Activated effector memory CD4-positive, alpha-beta T cell treated with Interleukin-2 at 50 U/mL for 16 hours (primary cell): ENCODE results near the gene KLHL41.
A peak's percentile ranks its signal among the peaks of the same experiment; 100 is the strongest.
"Not testable (repeated sequence)": the region's sequence is repeated elsewhere in the genome, so short reads cannot be mapped to it uniquely, and the experiment has no call there.

ENCODE experiments used
- DNase-seq: peaks from one replicate; pipeline ENCODE4 v3.0.0-alpha.2; 2020

The KLHL41 gene

GRCh38 chr2:169510496-169510895 lies 994 bp downstream of the KLHL41 start:
- no peak for DNase-seq

GRCh38 chr2:169511818-169512217 lies 2.3 kb downstream of the KLHL41 start:
- no peak for DNase-seq

- no peak for DNase-seq
Observed at GRCh38 chr2:169512525-169512924, 3.0 kb downstream of the KLHL41 start.

GRCh38 chr2:169513094-169513493 lies 3.6 kb downstream of the KLHL41 start:
- no peak for DNase-seq

GRCh38 chr2:169513926-169514325 lies 4.4 kb downstream of the KLHL41 start:
- DNase-seq = no peak

- DNase-seq = not testable (repeated sequence)
Observed at GRCh38 chr2:169514758-169515157, 5.3 kb downstream of the KLHL41 start.

GRCh38 chr2:169516488-169516995 lies 7.0 kb downstream of the KLHL41 start:
- DNase-seq = not testable (repeated sequence)

GRCh38 chr2:169520896-169521295 lies 11.4 kb downstream of the KLHL41 start:
- no peak for DNase-seq

- DNase-seq = no peak
Observed at GRCh38 chr2:169523681-169524080, 14.2 kb downstream of the KLHL41 start.

GRCh38 chr2:169525434-169525833 lies 15.9 kb downstream of the KLHL41 start:
- DNase-seq = no peak

- DNase-seq = no peak
Observed at GRCh38 chr2:169526451-169526850, 16.9 kb downstream of the KLHL41 start.

GRCh38 chr2:169528271-169528701 lies 18.8 kb downstream of the KLHL41 start:
- peak; percentile 52 for DNase-seq

- not testable (repeated sequence) for DNase-seq
Observed at GRCh38 chr2:169539460-169539859, 30.0 kb downstream of the KLHL41 start.

GRCh38 chr2:169540146-169540545 lies 30.6 kb downstream of the KLHL41 start:
- DNase-seq = no peak

- DNase-seq = no peak
Observed at GRCh38 chr2:169542433-169542832, 32.9 kb downstream of the KLHL41 start.

- no peak for DNase-seq
Observed at GRCh38 chr2:169546756-169547155, 37.3 kb downstream of the KLHL41 start.

- DNase-seq = no peak
Observed at GRCh38 chr2:169561364-169561763, 51.9 kb downstream of the KLHL41 start.

GRCh38 chr2:169562084-169562483 lies 52.6 kb downstream of the KLHL41 start:
- not testable (repeated sequence) for DNase-seq

GRCh38 chr2:169562519-169562918 lies 53.0 kb downstream of the KLHL41 start:
- no peak for DNase-seq

- no peak for DNase-seq
Observed at GRCh38 chr2:169565686-169566085, 56.2 kb downstream of the KLHL41 start.

- DNase-seq = no peak
Observed at GRCh38 chr2:169569948-169570347, 60.4 kb downstream of the KLHL41 start.

GRCh38 chr2:169570752-169571151 lies 61.2 kb downstream of the KLHL41 start:
- not testable (repeated sequence) for DNase-seq

- DNase-seq = no peak
Observed at GRCh38 chr2:169571571-169571970, 62.1 kb downstream of the KLHL41 start.

- DNase-seq = no peak
Observed at GRCh38 chr2:169572189-169572588, 62.7 kb downstream of the KLHL41 start.

- no peak for DNase-seq
Observed at GRCh38 chr2:169572821-169573159, 63.3 kb downstream of the KLHL41 start.
